Loucy (cell line): ENCODE results near the gene TWNK.

Experiments
- CTCF ChIP-seq: fragments of 200-600 bp; sonication (generic); conservative IDR thresholded peaks from 2 replicates; pipeline ENCODE4 v1.5.1; 2014; ENCODE audit warnings: mild to moderate bottlenecking, antibody characterized with exemption, low read length
- EZH2phosphoT487 ChIP-seq: fragments of 200-600 bp; IDR thresholded peaks from 2 replicates; pipeline ENCODE4 v1.6.1; 2018; ENCODE audit warnings: antibody characterized with exemption, mild to moderate bottlenecking, moderate library complexity, borderline replicate concordance

- no peak for TF ChIP-seq CTCF
- no peak for TF ChIP-seq EZH2phosphoT487
These were observed 43.9 kb downstream of the TWNK start, which contains the start of the genes PDZD7 and SFXN3 for GRCh38 chr10:101031128-101031795.
